Adipocyte (in vitro differentiated cells): ENCODE results near the gene OPHN1.
A peak's percentile ranks its signal among the peaks of the same experiment; 100 is the strongest.

Experiments used
- DNase-seq: peaks from one replicate; pipeline ENCODE4 v3.0.0-alpha.2; 2015; ENCODE audit warnings: low read depth
- H3K27me3 ChIP-seq: replicated peaks from 2 replicates; pipeline ENCODE4 v1.7.0; 2013; ENCODE audit warnings: mild to moderate bottlenecking, low read length, moderate library complexity; ENCODE audit not compliant: control insufficient read depth, insufficient read depth
- H3K36me3 ChIP-seq: 2 replicates; pipeline ENCODE4 v1.7.0; 2013; ENCODE audit warnings: low read length, mild to moderate bottlenecking, moderate library complexity; ENCODE audit not compliant: control insufficient read depth, insufficient read depth, severe bottlenecking
- H3K4me1 ChIP-seq: 2 replicates; pipeline ENCODE4 v1.7.0; 2013; ENCODE audit warnings: mild to moderate bottlenecking, low read length, moderate library complexity; ENCODE audit not compliant: control insufficient read depth, insufficient read depth
- H3K4me3 ChIP-seq: 2 replicates; pipeline ENCODE4 v1.7.0; 2013; ENCODE audit warnings: mild to moderate bottlenecking, low read length, moderate library complexity
- H3K9ac ChIP-seq: 2 replicates; pipeline ENCODE4 v1.7.0; 2013; ENCODE audit warnings: mild to moderate bottlenecking, low read length, moderate library complexity
- H3K9me3 ChIP-seq: 2 replicates; pipeline ENCODE4 v1.7.0; 2013; ENCODE audit warnings: mild to moderate bottlenecking, low read length, moderate library complexity; ENCODE audit not compliant: control insufficient read depth

The OPHN1 gene

DNA sequence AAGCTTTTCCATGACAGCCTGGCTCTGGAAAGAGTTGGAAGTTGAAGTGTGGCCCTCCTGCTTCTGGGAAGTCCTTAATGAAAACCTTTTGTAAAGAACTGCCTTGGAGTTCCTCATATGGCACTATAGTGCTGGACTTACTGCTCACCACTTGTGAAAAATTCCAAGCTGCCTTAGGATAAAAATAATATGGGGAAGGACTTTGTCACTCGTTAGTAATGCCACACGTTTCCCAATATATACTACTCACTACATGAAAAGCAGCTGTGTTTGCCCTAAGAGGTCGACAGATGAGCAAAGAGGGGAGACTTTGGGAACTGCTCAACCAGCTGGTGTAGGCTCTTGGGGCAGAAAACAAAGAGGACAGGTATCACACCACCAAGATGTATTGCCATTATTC is 11.7 kb downstream of the OPHN1 start:
- H3K4me1 ChIP-seq = peaks cover 23% of the 10 kb centered on the region
- no peak overlapping the region for H3K9ac ChIP-seq
- no peak for DNase-seq
- no peaks in the 10 kb centered on the region for H3K9me3 ChIP-seq
- H3K27me3 ChIP-seq = peaks cover 3% of the 10 kb centered on the region
- no peak overlapping the region for H3K4me3 ChIP-seq
- no peaks in the 10 kb centered on the region for H3K36me3 ChIP-seq

DNA sequence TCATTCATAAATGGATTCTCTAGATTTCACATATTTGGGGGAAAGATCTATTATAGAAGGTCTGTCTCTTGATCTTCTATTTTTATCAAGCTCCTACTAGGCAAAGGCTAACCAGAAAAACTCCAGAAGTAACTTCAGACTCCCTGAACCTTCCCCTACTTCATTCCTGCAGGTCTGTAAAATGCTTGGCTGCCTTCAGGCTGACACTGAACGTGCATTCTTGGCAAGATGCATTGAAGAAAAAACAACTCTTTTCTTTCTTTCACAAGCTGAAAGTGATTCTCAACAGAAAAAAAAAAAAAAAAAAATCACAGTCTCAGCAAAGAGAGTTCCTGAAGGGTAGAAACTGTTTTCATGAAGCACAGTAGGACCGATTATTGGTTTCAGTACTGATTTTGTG is 12.7 kb downstream of the OPHN1 start:
- Histone ChIP-seq H3K9ac (peak overlapping the region; percentile 5), H3K27me3 (peaks cover 3% of the 10 kb centered on the region), H3K36me3 (no peaks in the 10 kb centered on the region), H3K4me1 (peaks cover 29% of the 10 kb centered on the region), H3K9me3 (no peaks in the 10 kb centered on the region), H3K4me3 (peak overlapping the region; percentile 5)
- peak; percentile 50 for DNase-seq

GRCh38 chrX:68419975-68420374 is 13.3 kb downstream of the OPHN1 start:
- Histone ChIP-seq H3K4me1 (peaks cover 35% of the 10 kb centered on the region), H3K9me3 (no peaks in the 10 kb centered on the region), H3K36me3 (no peaks in the 10 kb centered on the region), H3K4me3 (no peak overlapping the region), H3K9ac (no peak overlapping the region), H3K27me3 (peaks cover 3% of the 10 kb centered on the region)
- no peak for DNase-seq

DNA sequence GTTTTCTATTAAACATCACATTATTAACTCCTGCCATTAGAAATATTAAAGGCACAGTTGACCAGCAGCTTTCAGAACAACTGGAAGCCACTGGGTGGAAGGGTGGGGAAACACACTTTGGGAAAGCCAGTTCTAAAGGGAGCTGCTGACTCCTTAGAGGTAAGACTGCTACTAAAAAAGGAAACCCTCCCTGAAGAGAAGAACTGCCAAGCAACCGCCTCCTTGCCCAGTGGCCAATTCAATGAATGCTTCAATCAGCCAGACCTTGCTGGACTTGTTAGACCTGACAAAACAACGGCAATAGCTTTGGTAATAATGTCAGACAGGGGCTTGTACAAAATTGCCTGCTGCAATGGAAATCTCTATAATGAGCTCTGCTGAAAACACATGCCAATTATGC is 15.6 kb downstream of the OPHN1 start:
- Histone ChIP-seq H3K27me3 (peaks cover 2% of the 10 kb centered on the region), H3K36me3 (no peaks in the 10 kb centered on the region), H3K9ac (no peak overlapping the region), H3K4me3 (no peak overlapping the region), H3K9me3 (no peaks in the 10 kb centered on the region), H3K4me1 (peaks cover 43% of the 10 kb centered on the region)
- DNase-seq = no peak

DNA sequence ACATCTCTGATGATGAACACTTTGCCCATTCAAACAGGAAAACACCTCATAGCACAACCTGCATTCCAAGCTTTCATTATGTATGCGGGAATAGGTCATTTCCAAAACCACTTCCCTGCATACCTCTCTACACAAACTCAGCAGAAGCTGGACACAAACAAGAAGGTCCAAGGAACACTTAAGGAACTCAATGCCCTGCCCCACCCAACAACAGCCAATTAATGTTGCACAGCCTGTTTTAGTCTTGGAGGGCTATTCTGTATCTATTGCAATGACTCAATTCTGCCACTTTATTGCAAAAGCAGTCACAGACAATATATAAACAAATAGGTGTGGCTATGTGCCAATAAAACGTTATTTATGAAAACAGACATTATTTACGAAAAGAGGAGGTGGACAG is 16.7 kb downstream of the OPHN1 start:
- Histone ChIP-seq H3K9ac (no peak overlapping the region), H3K4me3 (no peak overlapping the region), H3K27me3 (peaks cover 3% of the 10 kb centered on the region), H3K9me3 (no peaks in the 10 kb centered on the region), H3K36me3 (no peaks in the 10 kb centered on the region), H3K4me1 (peaks cover 37% of the 10 kb centered on the region)
- DNase-seq = peak; percentile 40

GRCh38 chrX:68415316-68415715 is 18.0 kb downstream of the OPHN1 start:
- DNase-seq = peak; percentile 48

DNA sequence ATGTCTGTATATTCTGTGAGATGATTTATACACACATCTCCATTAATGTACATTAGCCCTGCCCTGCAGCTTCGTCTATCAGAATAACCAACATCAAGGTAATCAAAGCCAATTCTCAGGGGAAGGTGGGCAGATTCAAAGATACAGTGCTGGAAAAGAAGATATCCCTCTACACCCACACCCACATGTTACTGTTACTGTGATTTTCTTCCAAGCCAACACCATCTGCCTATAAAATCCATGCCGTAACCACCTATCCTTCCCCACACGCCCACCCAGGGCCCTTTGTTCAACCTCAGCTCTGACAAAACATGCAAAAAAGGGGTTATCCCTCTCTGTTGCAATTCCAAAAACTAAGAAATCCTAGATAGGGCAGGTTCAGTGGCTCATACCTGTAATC is 20.0 kb downstream of the OPHN1 start:
- Histone ChIP-seq H3K4me1 (peaks cover 33% of the 10 kb centered on the region), H3K27me3 (peaks cover 3% of the 10 kb centered on the region), H3K4me3 (no peak overlapping the region), H3K9me3 (no peaks in the 10 kb centered on the region), H3K36me3 (no peaks in the 10 kb centered on the region), H3K9ac (no peak overlapping the region)
- no peak for DNase-seq

More at GRCh38 chrX:68415316-68415715, 18.0 kb downstream of the OPHN1 start:
- H3K9ac ChIP-seq = no peak overlapping the region
- peaks cover 3% of the 10 kb centered on the region for H3K27me3 ChIP-seq
- H3K4me3 ChIP-seq = no peak overlapping the region
- H3K36me3 ChIP-seq = no peaks in the 10 kb centered on the region
- H3K4me1 ChIP-seq = peaks cover 26% of the 10 kb centered on the region
- H3K9me3 ChIP-seq = no peaks in the 10 kb centered on the region

DNA sequence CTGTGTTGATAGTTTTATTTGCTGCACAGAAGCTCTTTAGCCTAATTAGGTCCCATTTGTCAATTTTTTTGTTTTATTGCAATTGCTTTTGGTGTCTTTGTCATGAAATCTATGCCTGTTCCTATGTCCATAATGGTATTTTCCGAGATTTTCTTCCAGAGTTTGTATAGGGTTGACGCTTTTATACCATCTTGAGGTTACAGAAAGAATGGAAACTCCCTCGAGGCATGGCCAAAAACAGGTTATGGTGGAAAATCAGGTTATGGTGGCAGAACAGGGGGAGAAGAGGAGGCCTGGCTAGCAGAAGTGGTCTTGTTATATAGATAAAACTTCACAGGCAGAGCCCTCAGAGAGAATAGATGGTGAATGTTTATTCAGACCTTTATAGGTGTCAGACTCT is 21.6 kb downstream of the OPHN1 start:
- no peak for DNase-seq
- H3K4me3 ChIP-seq = no peak overlapping the region
- no peaks in the 10 kb centered on the region for H3K36me3 ChIP-seq

GRCh38 chrX:68409194-68409593 is 24.1 kb downstream of the OPHN1 start:
- Histone ChIP-seq H3K9ac (no peak overlapping the region), H3K27me3 (peaks cover 5% of the 10 kb centered on the region), H3K4me1 (peaks cover 17% of the 10 kb centered on the region), H3K4me3 (no peak overlapping the region), H3K36me3 (no peaks in the 10 kb centered on the region), H3K9me3 (no peaks in the 10 kb centered on the region)
- DNase-seq = no peak

More for the DNA sequence above, 21.6 kb downstream of the OPHN1 start:
- peaks cover 33% of the 10 kb centered on the region for H3K4me1 ChIP-seq
- H3K9me3 ChIP-seq = no peaks in the 10 kb centered on the region
- H3K27me3 ChIP-seq = peaks cover 3% of the 10 kb centered on the region
- H3K9ac ChIP-seq = no peak overlapping the region

DNA sequence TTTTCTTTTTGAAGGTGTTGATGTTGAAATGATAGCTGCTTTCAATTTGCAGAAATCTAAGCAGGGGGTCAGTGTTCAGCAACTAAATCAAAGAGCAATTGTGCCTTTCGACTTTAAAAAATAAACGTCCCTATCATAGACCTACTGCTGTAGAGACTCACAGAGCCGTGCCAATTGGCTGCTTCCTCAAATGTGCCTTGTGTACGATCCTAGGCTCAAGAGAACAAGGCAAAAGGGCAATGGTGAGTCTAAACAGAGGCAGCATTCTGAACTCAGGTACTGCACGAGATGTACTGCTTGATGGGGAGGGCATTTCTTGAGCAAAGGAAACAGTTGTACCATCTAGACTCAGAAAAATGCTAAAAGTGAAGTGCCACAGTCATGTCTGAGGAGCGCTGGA is 29.8 kb downstream of the OPHN1 start:
- Histone ChIP-seq H3K9ac (no peak overlapping the region), H3K4me1 (no peaks in the 10 kb centered on the region), H3K27me3 (peaks cover 2% of the 10 kb centered on the region), H3K9me3 (no peaks in the 10 kb centered on the region), H3K36me3 (no peaks in the 10 kb centered on the region), H3K4me3 (no peak overlapping the region)
- DNase-seq = no peak

GRCh38 chrX:68403038-68403437 is 30.3 kb downstream of the OPHN1 start:
- Histone ChIP-seq H3K4me3 (no peak overlapping the region), H3K9ac (no peak overlapping the region), H3K9me3 (no peaks in the 10 kb centered on the region), H3K36me3 (no peaks in the 10 kb centered on the region), H3K4me1 (no peaks in the 10 kb centered on the region), H3K27me3 (peaks cover 2% of the 10 kb centered on the region)
- no peak for DNase-seq

- peaks cover 2% of the 10 kb centered on the region for H3K27me3 ChIP-seq
- no peak overlapping the region for H3K4me3 ChIP-seq
- no peaks in the 10 kb centered on the region for H3K9me3 ChIP-seq
- no peak for DNase-seq
- no peak overlapping the region for H3K9ac ChIP-seq
- peaks cover under 1% of the 10 kb centered on the region for H3K4me1 ChIP-seq
- no peaks in the 10 kb centered on the region for H3K36me3 ChIP-seq
Observed at GRCh38 chrX:68402094-68402493, 31.2 kb downstream of the OPHN1 start.
